PC-9 (cell line): ENCODE results near the gene TTC39B. TPM values are rescaled to one million over a fixed set of nuclear protein-coding genes. Genes with fewer than 3 reads are reported as not detected.

ENCODE experiments used
- BruUV-seq: library from RNA; stranded (reverse); fragments of 400-500 nt; replicated peaks from 2 replicates; lab custom pipeline; 2021; lab: Mats Ljungman, UMichigan
- CTCF ChIA-PET: fragments of 300-600 bp; sonication (Branson Sonifier 250); formaldehyde crosslinking; loops from one replicate; lab custom pipeline; 2022; ENCODE audit warnings: antibody characterized with exemption; lab: Charles Lee
- POLR2A ChIA-PET: fragments of 300-600 bp; sonication (Branson Sonifier 250); formaldehyde crosslinking; loops from one replicate; lab custom pipeline; 2022; ENCODE audit warnings: antibody characterized with exemption; ENCODE audit not compliant: unreplicated experiment; lab: Charles Lee
- DNase-seq, 2 experiments: peaks; one replicate each; pipeline versions ENCODE4 v3.0.0 to v3.0.0-alpha.2; 2015 to 2022; ENCODE audit warnings: mixed read lengths in 1 of 2
- H2AFZ ChIP-seq: fragments of 200-600 bp; sonication (generic); 2 replicates; pipeline ENCODE4 v1.8.1; 2017; ENCODE audit warnings: antibody characterized with exemption
- H3F3A ChIP-seq: fragments of 200-600 bp; sonication (generic); 2 replicates; pipeline ENCODE4 v1.8.1; 2017; ENCODE audit warnings: antibody characterized with exemption, mild to moderate bottlenecking, low read depth; ENCODE audit not compliant: insufficient read depth
- H3K27ac ChIP-seq: fragments of 200-600 bp; sonication (generic); 2 replicates; pipeline ENCODE4 v1.6.1; 2016; ENCODE audit warnings: mixed run types
- H3K27me3 ChIP-seq: fragments of 200-600 bp; sonication (generic); 2 replicates; pipeline ENCODE4 v1.6.1; 2016; ENCODE audit warnings: low read depth, mixed run types; ENCODE audit not compliant: insufficient read depth
- H3K36me3 ChIP-seq: fragments of 200-600 bp; sonication (generic); 2 replicates; pipeline ENCODE4 v1.6.1; 2016; ENCODE audit warnings: low read depth, mixed run types
- H3K4me1 ChIP-seq: fragments of 200-600 bp; sonication (generic); replicated peaks from 2 replicates; pipeline ENCODE4 v1.6.1; 2016; ENCODE audit warnings: mixed run types; ENCODE audit not compliant: insufficient read depth
- H3K4me2 ChIP-seq: fragments of 200-600 bp; sonication (generic); 2 replicates; pipeline ENCODE4 v1.6.1; 2017; ENCODE audit warnings: mixed run types
- H3K4me3 ChIP-seq: fragments of 200-600 bp; sonication (generic); 2 replicates; pipeline ENCODE4 v1.6.1; 2016; ENCODE audit warnings: mixed run types
- H3K79me2 ChIP-seq: fragments of 200-600 bp; sonication (generic); 2 replicates; pipeline ENCODE4 v1.6.1; 2017; ENCODE audit warnings: low read depth, mixed run types
- H3K9me2 ChIP-seq: fragments of 200-600 bp; sonication (generic); 2 replicates; pipeline ENCODE4 v1.8.1; 2017; ENCODE audit warnings: mild to moderate bottlenecking; ENCODE audit not compliant: insufficient read depth
- H3K9me3 ChIP-seq: fragments of 200-600 bp; sonication (generic); 2 replicates; pipeline ENCODE4 v1.8.1; 2016; ENCODE audit warnings: low read depth; ENCODE audit not compliant: insufficient read depth
- H4K20me1 ChIP-seq: fragments of 200-600 bp; sonication (generic); 2 replicates; pipeline ENCODE4 v1.8.1; 2017; ENCODE audit not compliant: insufficient read depth
- EZH2 ChIP-seq: fragments of 200-600 bp; sonication (generic); IDR thresholded peaks from 2 replicates; pipeline ENCODE4 v1.8.0; 2017; ENCODE audit warnings: antibody characterized with exemption, low read depth
- intact Hi-C: fragments of 100-400 bp; cut with micrococcal nuclease; formaldehyde crosslinking; loops from one replicate; pipeline ENCODE4 v1.10.0; 2022; ENCODE audit not compliant: unreplicated experiment
- total RNA-seq: library from RNA; stranded (reverse); gene quantifications from 2 replicates; pipeline ENCODE4 v1.2.3, GENCODE V29; 2021
- TF ChIP-seq, protein P1 (sequence below): fragments of 200-600 bp; sonication (generic); conservative IDR thresholded peaks from 2 replicates; pipeline ENCODE4 v1.6.1; 2017; ENCODE audit warnings: mixed run types, antibody characterized with exemption, mild to moderate bottlenecking, moderate library complexity

Gene TTC39B
- total RNA-seq, 1 experiment from 2014 or later: 8.8 TPM

DNA sequence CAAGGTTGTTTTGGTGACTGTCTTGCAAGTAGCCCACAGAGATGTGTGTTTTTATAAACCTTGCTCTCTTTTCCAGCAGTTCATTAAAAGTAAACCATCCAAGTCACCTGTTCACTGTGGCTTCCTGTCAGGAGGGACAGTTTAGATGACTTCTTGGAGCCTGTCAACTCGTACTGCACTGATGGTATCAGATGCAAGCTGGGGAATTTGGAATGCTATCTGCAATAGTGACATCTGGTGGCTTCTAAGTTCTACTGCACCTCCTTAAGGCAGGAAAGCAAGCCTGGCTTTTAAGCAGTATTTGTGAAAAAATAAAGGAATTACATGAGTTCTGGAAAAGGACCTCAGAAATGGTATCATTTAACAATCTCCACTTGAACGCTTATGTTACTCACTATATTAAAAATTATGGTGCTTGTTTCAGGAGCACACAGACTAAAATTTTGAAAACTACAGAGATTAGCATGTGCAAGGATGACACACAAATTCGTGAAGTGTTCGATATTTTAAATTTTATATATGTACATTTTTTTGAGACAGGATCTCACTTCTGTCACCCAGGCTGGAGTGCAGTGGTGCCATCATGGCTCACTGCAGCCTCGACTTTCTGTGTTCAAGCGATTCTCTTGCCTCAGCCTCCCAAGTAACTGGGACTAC, 164.0 kb downstream of the TTC39B start:
- TF ChIP-seq EZH2: no peak
- TF ChIP-seq, protein P1, sequence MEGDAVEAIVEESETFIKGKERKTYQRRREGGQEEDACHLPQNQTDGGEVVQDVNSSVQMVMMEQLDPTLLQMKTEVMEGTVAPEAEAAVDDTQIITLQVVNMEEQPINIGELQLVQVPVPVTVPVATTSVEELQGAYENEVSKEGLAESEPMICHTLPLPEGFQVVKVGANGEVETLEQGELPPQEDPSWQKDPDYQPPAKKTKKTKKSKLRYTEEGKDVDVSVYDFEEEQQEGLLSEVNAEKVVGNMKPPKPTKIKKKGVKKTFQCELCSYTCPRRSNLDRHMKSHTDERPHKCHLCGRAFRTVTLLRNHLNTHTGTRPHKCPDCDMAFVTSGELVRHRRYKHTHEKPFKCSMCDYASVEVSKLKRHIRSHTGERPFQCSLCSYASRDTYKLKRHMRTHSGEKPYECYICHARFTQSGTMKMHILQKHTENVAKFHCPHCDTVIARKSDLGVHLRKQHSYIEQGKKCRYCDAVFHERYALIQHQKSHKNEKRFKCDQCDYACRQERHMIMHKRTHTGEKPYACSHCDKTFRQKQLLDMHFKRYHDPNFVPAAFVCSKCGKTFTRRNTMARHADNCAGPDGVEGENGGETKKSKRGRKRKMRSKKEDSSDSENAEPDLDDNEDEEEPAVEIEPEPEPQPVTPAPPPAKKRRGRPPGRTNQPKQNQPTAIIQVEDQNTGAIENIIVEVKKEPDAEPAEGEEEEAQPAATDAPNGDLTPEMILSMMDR: peak; percentile 76
- H3K9me3 ChIP-seq: no peaks in the 10 kb centered on the region
- ChIA-PET POLR2A (no interaction called here), CTCF (no interaction called here)
- H3K4me2 ChIP-seq: no peak overlapping the region
- peaks cover 16% of the 10 kb centered on the region for H3K4me1 ChIP-seq
- H4K20me1 ChIP-seq: no peaks in the 10 kb centered on the region
- H3K27ac ChIP-seq: no peak overlapping the region
- no peak overlapping the region for H3K4me3 ChIP-seq
- no peak overlapping the region for H2AFZ ChIP-seq
- no peaks in the 10 kb centered on the region for H3K9me2 ChIP-seq
- H3K27me3 ChIP-seq: no peaks in the 10 kb centered on the region
- H3K36me3 ChIP-seq: no peaks in the 10 kb centered on the region
- intact Hi-C loops: loop anchor here (5.0 to 10.0 kb wide), 2 partner anchors 41 to 678 kb away; no protein-coding TSS in a partner anchor
- BruUV-seq: no TSS peak
- 0 out of 2 replicates have a peak, but pooled peaks cover 6% of the 10 kb centered on the region for H3F3A ChIP-seq
- peak in 1 of 2 experiments; percentile 46 for DNase-seq
- H3K79me2 ChIP-seq: no peaks in the 10 kb centered on the region

DNA sequence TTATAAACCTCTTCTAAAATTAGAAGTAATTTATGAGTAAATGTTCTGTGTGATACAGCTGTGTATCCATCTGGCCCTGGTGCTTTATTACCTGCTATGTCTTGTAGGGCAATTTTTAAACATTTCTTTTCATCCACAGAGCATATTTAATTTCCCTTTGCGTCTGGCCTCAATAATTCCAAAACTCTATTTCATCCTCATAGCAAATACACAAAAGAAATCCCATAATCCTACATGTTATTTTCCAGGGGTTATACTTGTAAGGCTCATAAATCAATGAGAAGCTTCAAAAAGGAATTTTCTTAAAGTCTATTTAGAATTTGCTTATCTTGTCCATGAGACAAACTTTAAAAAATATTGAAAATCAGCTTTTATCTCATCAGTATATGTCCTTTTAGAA, 167.0 kb downstream of the TTC39B start:
- ChIA-PET CTCF (no interaction called here), POLR2A (no interaction called here)
- no peak overlapping the region for H2AFZ ChIP-seq
- H4K20me1 ChIP-seq: no peaks in the 10 kb centered on the region
- H3K27me3 ChIP-seq: no peaks in the 10 kb centered on the region
- TF ChIP-seq, protein P1: no peak
- TF ChIP-seq EZH2: no peak
- peaks cover 13% of the 10 kb centered on the region for H3K4me1 ChIP-seq
- H3K4me3 ChIP-seq: no peak overlapping the region
- H3F3A ChIP-seq: 0 out of 2 replicates have a peak, but pooled peaks cover 6% of the 10 kb centered on the region
- H3K36me3 ChIP-seq: no peaks in the 10 kb centered on the region
- no peaks in the 10 kb centered on the region for H3K79me2 ChIP-seq
- no peaks in the 10 kb centered on the region for H3K9me3 ChIP-seq
- no peak overlapping the region for H3K4me2 ChIP-seq
- no peak overlapping the region for H3K27ac ChIP-seq
- intact Hi-C loops: loop anchor here (5.0 to 10.0 kb wide), 2 partner anchors 38 to 675 kb away; no protein-coding TSS in a partner anchor
- DNase-seq: no peak
- BruUV-seq: no TSS peak
- no peaks in the 10 kb centered on the region for H3K9me2 ChIP-seq

DNA sequence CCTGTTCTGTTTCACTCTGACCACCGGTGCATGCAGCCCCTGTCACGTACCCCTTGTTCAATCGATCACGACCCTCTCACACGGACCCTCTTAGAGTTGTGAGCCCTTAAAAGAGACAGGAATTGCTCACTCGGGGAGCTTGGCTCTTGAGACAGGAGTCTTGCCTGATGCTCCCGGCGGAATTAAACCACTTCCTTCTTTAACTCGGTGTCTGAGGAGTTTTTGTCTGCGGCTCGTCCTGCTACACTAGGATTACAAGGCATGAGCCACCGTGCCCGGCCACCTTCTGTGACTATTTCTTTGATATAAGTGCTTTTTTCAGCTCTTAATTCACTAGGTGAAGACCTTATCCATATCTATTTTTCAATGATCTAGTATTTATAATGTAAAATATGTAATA, 167.5 kb downstream of the TTC39B start:
- H2AFZ ChIP-seq: no peak overlapping the region
- intact Hi-C loops: loop anchor here (5.0 kb wide), 1 partner anchor 522 kb away; no protein-coding TSS in a partner anchor
- no peaks in the 10 kb centered on the region for H4K20me1 ChIP-seq
- H3K27me3 ChIP-seq: no peaks in the 10 kb centered on the region
- no peak overlapping the region for H3K27ac ChIP-seq
- POLR2A ChIA-PET: no interaction called here
- DNase-seq: no peak
- H3K4me3 ChIP-seq: no peak overlapping the region
- TF ChIP-seq, protein P1: no peak
- no peak for TF ChIP-seq EZH2
- CTCF ChIA-PET: no interaction called here
- no peaks in the 10 kb centered on the region for H3K9me2 ChIP-seq
- no peaks in the 10 kb centered on the region for H3K9me3 ChIP-seq
- H3F3A ChIP-seq: 0 out of 2 replicates have a peak, but pooled peaks cover 6% of the 10 kb centered on the region
- H3K4me2 ChIP-seq: no peak overlapping the region
- H3K79me2 ChIP-seq: no peaks in the 10 kb centered on the region
- H3K36me3 ChIP-seq: no peaks in the 10 kb centered on the region
- H3K4me1 ChIP-seq: peaks cover 7% of the 10 kb centered on the region
- no TSS peak for BruUV-seq
